Epithelial cell of prostate (primary cell): ENCODE measurements around the gene F2.

Experiments used
- DNase-seq: peaks from one replicate; pipeline ENCODE4 v3.0.0-alpha.2; 2011; ENCODE audit warnings: low read depth, low spot score
- H3K27ac ChIP-seq: fragments of 450-650 bp; 2 replicates; pipeline ENCODE4 v1.5.1; 2017; ENCODE audit warnings: mild to moderate bottlenecking

F2 gene

GRCh38 chr11:46736146-46736545, 17.1 kb downstream of the F2 start:
- no peak overlapping the region for H3K27ac ChIP-seq
- DNase-seq = no peak

- no peak overlapping the region for H3K27ac ChIP-seq
- DNase-seq = no peak
Measured at GRCh38 chr11:46736615-46737014, 17.6 kb downstream of the F2 start.

GRCh38 chr11:46737699-46738098, 18.7 kb downstream of the F2 start:
- no peak for DNase-seq
- H3K27ac ChIP-seq = no peak overlapping the region

- DNase-seq = no peak
- no peak overlapping the region for H3K27ac ChIP-seq
Measured at GRCh38 chr11:46738887-46739286, 19.9 kb downstream of the F2 start.

- no peak overlapping the region for H3K27ac ChIP-seq
- DNase-seq = no peak
Measured at GRCh38 chr11:46741600-46742484, 22.8 kb downstream of the F2 start.

GRCh38 chr11:46743043-46743442, 24.0 kb downstream of the F2 start:
- DNase-seq = no peak
- H3K27ac ChIP-seq = no peak overlapping the region

- no peak overlapping the region for H3K27ac ChIP-seq
- no peak for DNase-seq
Measured at GRCh38 chr11:46743693-46744339, 24.8 kb downstream of the F2 start.

GRCh38 chr11:46745328-46745727, 26.3 kb downstream of the F2 start:
- H3K27ac ChIP-seq = no peak overlapping the region
- no peak for DNase-seq

- no peak overlapping the region for H3K27ac ChIP-seq
Measured at GRCh38 chr11:46745995-46746394, 27.0 kb downstream of the F2 start.

GRCh38 chr11:46747150-46747549, 28.1 kb downstream of the F2 start:
- H3K27ac ChIP-seq = no peak overlapping the region
- no peak for DNase-seq

More at GRCh38 chr11:46745995-46746394, 27.0 kb downstream of the F2 start:
- no peak for DNase-seq

- no peak for DNase-seq
- H3K27ac ChIP-seq = peak overlapping the region; percentile 24
Measured at GRCh38 chr11:46755962-46756361, 36.9 kb downstream of the F2 start.

- H3K27ac ChIP-seq = no peak overlapping the region
- no peak for DNase-seq
Measured at GRCh38 chr11:46759196-46759595, 40.2 kb downstream of the F2 start.

- DNase-seq = no peak
Measured at GRCh38 chr11:46760429-46761128, 41.6 kb downstream of the F2 start.

GRCh38 chr11:46761807-46762206, 42.8 kb downstream of the F2 start:
- DNase-seq = no peak
- no peak overlapping the region for H3K27ac ChIP-seq

More at GRCh38 chr11:46760429-46761128, 41.6 kb downstream of the F2 start:
- no peak overlapping the region for H3K27ac ChIP-seq

- no peak overlapping the region for H3K27ac ChIP-seq
- DNase-seq = no peak
Measured at GRCh38 chr11:46762248-46762647, 43.2 kb downstream of the F2 start.

GRCh38 chr11:46766656-46767055, 47.6 kb downstream of the F2 start:
- DNase-seq = no peak

GRCh38 chr11:46769636-46770221, 50.7 kb downstream of the F2 start:
- DNase-seq = no peak
- H3K27ac ChIP-seq = no peak overlapping the region

More at GRCh38 chr11:46766656-46767055, 47.6 kb downstream of the F2 start:
- H3K27ac ChIP-seq = no peak overlapping the region

GRCh38 chr11:46776878-46777277, 57.9 kb downstream of the F2 start:
- no peak for DNase-seq
- no peak overlapping the region for H3K27ac ChIP-seq

- no peak overlapping the region for H3K27ac ChIP-seq
- DNase-seq = no peak
Measured at GRCh38 chr11:46778416-46778815, 59.4 kb downstream of the F2 start.
